Neural cell (in vitro differentiated cells): ENCODE results near the gene CREB1. TPM values are rescaled to one million over a fixed set of nuclear protein-coding genes. Genes with fewer than 3 reads are reported as not detected.

Source experiments
- H2AFZ ChIP-seq: fragments of 200-600, 300-800 bp; sonication (generic), shearing (Covaris generic); 2 replicates; pipeline ENCODE4 v1.6.0; 2014; ENCODE audit warnings: low read depth, mild to moderate bottlenecking, antibody characterized with exemption, low read length, moderate library complexity
- H3F3A ChIP-seq: fragments of 200-600 bp; shearing (Covaris generic); 2 replicates; pipeline ENCODE4 v1.6.1; 2016; ENCODE audit warnings: mild to moderate bottlenecking, moderate library complexity, mixed read lengths, antibody characterized with exemption, low read length; ENCODE audit not compliant: insufficient read depth, poor library complexity, severe bottlenecking
- H3K27ac ChIP-seq: fragments of 200-600, 300-800 bp; sonication (generic), shearing (Covaris generic); 2 replicates; pipeline ENCODE4 v1.5.1; 2014; ENCODE audit warnings: mild to moderate bottlenecking, low read length, moderate library complexity
- H3K27me3 ChIP-seq: fragments of 300-800, 200-600 bp; sonication (generic), shearing (Covaris generic); 2 replicates; pipeline ENCODE4 v1.6.0; 2014; ENCODE audit warnings: mild to moderate bottlenecking, low read depth, low read length, moderate library complexity; ENCODE audit not compliant: insufficient read depth
- H3K36me3 ChIP-seq: fragments of 300-800, 200-600 bp; sonication (generic), shearing (Covaris generic); 2 replicates; pipeline ENCODE4 v1.5.1; 2014; ENCODE audit warnings: mild to moderate bottlenecking, antibody characterized with exemption, low read length, moderate library complexity; ENCODE audit not compliant: insufficient read depth
- H3K4me2 ChIP-seq: fragments of 300-800, 200-600 bp; sonication (generic), shearing (Covaris generic); 2 replicates; pipeline ENCODE4 v1.6.0; 2014; ENCODE audit warnings: mild to moderate bottlenecking, low read length
- H3K4me3 ChIP-seq: fragments of 300-800, 200-600 bp; sonication (generic), shearing (Covaris generic); 2 replicates; pipeline ENCODE4 v1.5.1; 2014; ENCODE audit warnings: mild to moderate bottlenecking, low read length, moderate library complexity
- H3K79me2 ChIP-seq: fragments of 200-600 bp; shearing (Covaris generic); replicated peaks from 2 replicates; pipeline ENCODE4 v1.6.0; 2014; ENCODE audit warnings: mild to moderate bottlenecking, low read length, moderate library complexity; ENCODE audit not compliant: insufficient read depth
- H3K9ac ChIP-seq: fragments of 300-800, 200-600 bp; sonication (generic), shearing (Covaris generic); 2 replicates; pipeline ENCODE4 v1.6.1; 2016; ENCODE audit warnings: mild to moderate bottlenecking, low read length, mixed read lengths
- H3K9me2 ChIP-seq: fragments of 200-600 bp; shearing (Covaris generic); 2 replicates; pipeline ENCODE4 v1.6.1; 2016; ENCODE audit warnings: mild to moderate bottlenecking, low read length, mixed read lengths; ENCODE audit not compliant: insufficient read depth
- H3K9me3 ChIP-seq: fragments of 200-600, 300-800 bp; sonication (generic), shearing (Covaris generic); 2 replicates; pipeline ENCODE4 v1.6.1; 2016; ENCODE audit warnings: mild to moderate bottlenecking, mixed run types, low read length, moderate library complexity, mixed read lengths
- H4K20me1 ChIP-seq: fragments of 200-600 bp; shearing (Covaris generic); 2 replicates; pipeline ENCODE4 v1.6.1; 2016; ENCODE audit warnings: mild to moderate bottlenecking, mixed run types; ENCODE audit not compliant: insufficient read depth
- CTCF ChIP-seq: fragments of 450-650 bp; IDR thresholded peaks from 2 replicates; pipeline ENCODE4 v1.5.1; 2014; ENCODE audit warnings: antibody characterized with exemption, mild to moderate bottlenecking, moderate library complexity; ENCODE audit not compliant: poor library complexity, severe bottlenecking
- EP300 ChIP-seq: fragments of 450-650 bp; conservative IDR thresholded peaks from 2 replicates; pipeline ENCODE4 v1.6.1; 2014; ENCODE audit warnings: antibody characterized with exemption, mild to moderate bottlenecking, moderate library complexity; ENCODE audit not compliant: poor library complexity, severe bottlenecking
- EZH2 ChIP-seq: fragments of 200-600, 300-800 bp; shearing (Covaris generic), sonication (generic); IDR thresholded peaks from 2 replicates; pipeline ENCODE4 v1.6.1; 2014; ENCODE audit warnings: antibody characterized with exemption, low read length, borderline replicate concordance, mild to moderate bottlenecking; ENCODE audit not compliant: insufficient read depth, poor library complexity, severe bottlenecking
- MXI1 ChIP-seq: fragments of 450-650 bp; conservative IDR thresholded peaks from 2 replicates; pipeline ENCODE4 v1.6.1; 2014; ENCODE audit warnings: antibody characterized with exemption, mild to moderate bottlenecking; ENCODE audit not compliant: poor library complexity, severe bottlenecking
- POLR2AphosphoS5 ChIP-seq: IDR thresholded peaks from 2 replicates; pipeline ENCODE4 v1.6.1; 2012
- RAD21 ChIP-seq: fragments of 450-650 bp; conservative IDR thresholded peaks from 2 replicates; pipeline ENCODE4 v1.6.1; 2014; ENCODE audit warnings: antibody characterized with exemption, mild to moderate bottlenecking, moderate library complexity
- REST ChIP-seq: IDR thresholded peaks from 2 replicates; pipeline ENCODE4 v1.6.1; 2012; ENCODE audit warnings: borderline replicate concordance
- SMC3 ChIP-seq: fragments of 450-650 bp; conservative IDR thresholded peaks from 2 replicates; pipeline ENCODE4 v1.6.1; 2014; ENCODE audit warnings: antibody characterized with exemption, mild to moderate bottlenecking, moderate library complexity; ENCODE audit not compliant: poor library complexity
- TAF1 ChIP-seq: IDR thresholded peaks from 2 replicates; pipeline ENCODE4 v1.6.1; 2012; ENCODE audit warnings: low read depth
- polyA plus RNA-seq: library from polyadenylated mRNA; depleted of rRNA; stranded (reverse); fragments of >200 nt; gene quantifications from 2 replicates; pipeline ENCODE4 v1.2.3, GENCODE V29; 2014

The CREB1 gene
- polyA plus RNA-seq, 1 donor from 2014 or later, result 38.7 TPM

GRCh38 chr2:207484444-207485391 is 45.0 kb upstream of the CREB1 start:
- no peak for TF ChIP-seq CTCF

GRCh38 chr2:207487650-207488311 is 42.0 kb upstream of the CREB1 start:
- H3K27me3 ChIP-seq, result no peaks in the 10 kb centered on the region
- H3K79me2 ChIP-seq, result no peaks in the 10 kb centered on the region
- H4K20me1 ChIP-seq, result no peaks in the 10 kb centered on the region
- H3K4me2 ChIP-seq, result no peak overlapping the region
- no peak overlapping the region for H3K4me3 ChIP-seq
- no peaks in the 10 kb centered on the region for H3F3A ChIP-seq
- H3K9me2 ChIP-seq, result no peaks in the 10 kb centered on the region
- no peak for TF ChIP-seq REST
- no peak for TF ChIP-seq TAF1
- TF ChIP-seq POLR2AphosphoS5, result no peak
- TF ChIP-seq MXI1, result no peak
- TF ChIP-seq EZH2, result no peak
- no peak for TF ChIP-seq CTCF
- TF ChIP-seq EP300, result no peak
- TF ChIP-seq SMC3, result no peak
- no peak for TF ChIP-seq RAD21
- H3K27ac ChIP-seq, result no peak overlapping the region
- H3K36me3 ChIP-seq, result no peaks in the 10 kb centered on the region
- no peak overlapping the region for H2AFZ ChIP-seq
- H3K9ac ChIP-seq, result no peak overlapping the region
- no peaks in the 10 kb centered on the region for H3K9me3 ChIP-seq

More at GRCh38 chr2:207484444-207485391, 45.0 kb upstream of the CREB1 start:
- no peaks in the 10 kb centered on the region for H3F3A ChIP-seq
- no peaks in the 10 kb centered on the region for H3K79me2 ChIP-seq
- no peak overlapping the region for H2AFZ ChIP-seq
- H4K20me1 ChIP-seq, result no peaks in the 10 kb centered on the region
- H3K9me2 ChIP-seq, result no peaks in the 10 kb centered on the region
- H3K9me3 ChIP-seq, result no peaks in the 10 kb centered on the region
- no peaks in the 10 kb centered on the region for H3K36me3 ChIP-seq
- H3K27me3 ChIP-seq, result no peaks in the 10 kb centered on the region
- H3K9ac ChIP-seq, result no peak overlapping the region
- no peak overlapping the region for H3K4me2 ChIP-seq
- H3K27ac ChIP-seq, result no peak overlapping the region
- H3K4me3 ChIP-seq, result no peak overlapping the region
